Lung (tissue), 12 donors: ENCODE results near the gene FAM241B. TPM values are rescaled to one million over a fixed set of nuclear protein-coding genes. Genes with fewer than 3 reads are reported as not detected.

Experiments used
- ATAC-seq: fragments of 200-7000 bp; cut with Tn5 transposase; one replicate; pipeline ENCODE4 v1.9.1; 2020; ENCODE audit warnings: moderate number of reproducible peaks; ENCODE audit not compliant: insufficient read depth, low FRiP score
- DNase-seq, 3 donors: peaks; one replicate each; pipeline ENCODE4 v3.0.0-alpha.2; 2013 to 2017
- H3K27ac ChIP-seq, 2 donors: one replicate each; pipeline ENCODE4 v1.5.1; 2013; ENCODE audit warnings: mild to moderate bottlenecking in 2 of 2, moderate library complexity in 2 of 2, control low read depth in 1 of 2, inconsistent platforms in 1 of 2, low read depth in 1 of 2, low read length in 1 of 2
- H3K27me3 ChIP-seq, 3 donors: one replicate each; pipeline ENCODE4 v1.5.1; 2013; ENCODE audit warnings: low read length in 2 of 3; ENCODE audit not compliant: control insufficient read depth in 3 of 3, insufficient read depth in 3 of 3
- H3K36me3 ChIP-seq, 4 donors: one replicate each; pipeline ENCODE4 v1.5.1; 2013; ENCODE audit warnings: low read length in 4 of 4, mild to moderate bottlenecking in 1 of 4, moderate library complexity in 1 of 4; ENCODE audit not compliant: control insufficient read depth in 4 of 4, insufficient read depth in 4 of 4
- H3K4me1 ChIP-seq, 5 donors: one replicate each; pipeline ENCODE4 v1.5.1; 2013; ENCODE audit warnings: low read length in 5 of 5, mild to moderate bottlenecking in 2 of 5, moderate library complexity in 1 of 5; ENCODE audit not compliant: control insufficient read depth in 5 of 5, insufficient read depth in 5 of 5
- H3K4me3 ChIP-seq: one replicate; pipeline ENCODE4 v1.5.1; 2013; ENCODE audit warnings: mild to moderate bottlenecking, control low read depth, moderate library complexity
- H3K9ac ChIP-seq, 2 donors: one replicate each; pipeline ENCODE4 v1.5.1; 2013; ENCODE audit warnings: low read length in 2 of 2, control low read depth in 1 of 2; ENCODE audit not compliant: insufficient read depth in 1 of 2
- H3K9me3 ChIP-seq, 4 donors: one replicate each; pipeline ENCODE4 v1.5.1; 2013; ENCODE audit warnings: low read length in 3 of 4, mild to moderate bottlenecking in 1 of 4, moderate library complexity in 1 of 4; ENCODE audit not compliant: control insufficient read depth in 4 of 4, insufficient read depth in 3 of 4
- WGBS, 2 donors: extraction: QIAGEN DNeasy Blood & Tissue Kit; methylation state at CpG; one replicate each; pipeline ENCODE4 v1.1.7; 2013; 5-methylcytosine and 5-hydroxymethylcytosine counted together
- polyA plus RNA-seq, 2 donors: library from polyadenylated mRNA; stranded (reverse); fragments of 200-250 nt; gene quantifications; one replicate each; pipeline ENCODE4 v1.2.1, GENCODE V29; 2013
- total RNA-seq, 2 donors: library from RNA; depleted of rRNA in 1 of 2; stranded (reverse); fragments of >200 nt in 1 of 2; gene quantifications; one replicate each; pipeline ENCODE4 v1.2.1, GENCODE V29; 2014 to 2021
- TF ChIP-seq, protein P1 (sequence below): IDR thresholded peaks from 2 replicates; pipeline ENCODE4 v1.5.1; 2012; ENCODE audit warnings: mild to moderate bottlenecking; ENCODE audit errors: control extremely low read depth, extremely low read depth
- donor health status: control.
- donor health status: control.
- donor health status: Bipolar disorder and iron deficiency.
- donor health status: healthy.
- donor health status: DM: yes; HTN: yes; CAD: no.

Gene FAM241B
- total and polyA plus RNA-seq, 4 donors: 1.5 to 12.2 (median 8.4) TPM

DNA sequence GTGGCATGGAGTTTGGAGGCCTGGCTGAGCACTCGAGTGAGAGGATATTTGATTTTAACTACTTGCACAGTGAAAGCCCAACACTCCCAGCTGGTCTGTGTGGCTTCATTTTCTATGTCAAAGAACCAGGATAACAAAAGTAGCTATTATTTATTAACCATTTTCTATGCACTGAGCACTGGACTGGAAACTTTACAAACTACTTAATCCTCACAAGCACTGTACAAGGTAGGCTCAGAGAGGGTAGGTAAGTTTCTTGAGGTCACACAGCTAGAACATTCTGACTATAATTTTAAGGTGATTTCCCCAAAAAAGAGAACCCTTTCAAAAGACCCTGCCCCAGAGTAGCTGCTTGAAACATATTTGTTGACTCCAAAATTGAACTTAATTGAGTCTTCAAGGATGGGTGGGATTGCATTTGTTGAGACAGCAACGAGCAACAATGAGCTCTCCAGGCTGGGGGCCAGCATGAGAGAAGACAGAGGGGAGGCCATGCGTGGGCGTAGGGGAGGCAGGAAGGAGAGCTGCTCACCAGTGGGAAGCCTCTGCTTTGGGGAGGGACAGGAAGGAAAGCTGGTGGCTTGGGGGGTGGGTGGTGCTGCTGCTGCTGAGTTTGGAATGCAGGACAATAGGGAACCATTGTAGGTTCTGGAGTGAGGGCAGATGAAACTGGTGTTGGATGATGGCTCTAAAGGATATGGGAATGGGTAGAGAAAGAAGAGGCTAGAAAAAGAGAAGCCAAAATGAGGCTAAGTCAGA is 31.5 kb downstream of the FAM241B start:
- H3K9ac ChIP-seq: no peak overlapping the region
- no peak for DNase-seq
- H3K4me3 ChIP-seq: no peak overlapping the region
- H3K27me3 ChIP-seq: no peaks in the 10 kb centered on the region
- WGBS, 2 donors: 65 to 66% methylated on average over 4 of the region's 4 CpGs
- no peak overlapping the region for H3K27ac ChIP-seq
- H3K9me3 ChIP-seq: no peaks in the 10 kb centered on the region
- TF ChIP-seq, protein P1, sequence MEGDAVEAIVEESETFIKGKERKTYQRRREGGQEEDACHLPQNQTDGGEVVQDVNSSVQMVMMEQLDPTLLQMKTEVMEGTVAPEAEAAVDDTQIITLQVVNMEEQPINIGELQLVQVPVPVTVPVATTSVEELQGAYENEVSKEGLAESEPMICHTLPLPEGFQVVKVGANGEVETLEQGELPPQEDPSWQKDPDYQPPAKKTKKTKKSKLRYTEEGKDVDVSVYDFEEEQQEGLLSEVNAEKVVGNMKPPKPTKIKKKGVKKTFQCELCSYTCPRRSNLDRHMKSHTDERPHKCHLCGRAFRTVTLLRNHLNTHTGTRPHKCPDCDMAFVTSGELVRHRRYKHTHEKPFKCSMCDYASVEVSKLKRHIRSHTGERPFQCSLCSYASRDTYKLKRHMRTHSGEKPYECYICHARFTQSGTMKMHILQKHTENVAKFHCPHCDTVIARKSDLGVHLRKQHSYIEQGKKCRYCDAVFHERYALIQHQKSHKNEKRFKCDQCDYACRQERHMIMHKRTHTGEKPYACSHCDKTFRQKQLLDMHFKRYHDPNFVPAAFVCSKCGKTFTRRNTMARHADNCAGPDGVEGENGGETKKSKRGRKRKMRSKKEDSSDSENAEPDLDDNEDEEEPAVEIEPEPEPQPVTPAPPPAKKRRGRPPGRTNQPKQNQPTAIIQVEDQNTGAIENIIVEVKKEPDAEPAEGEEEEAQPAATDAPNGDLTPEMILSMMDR: no peak
- H3K4me1 ChIP-seq: no peaks in the 10 kb centered on the region
- no peaks in the 10 kb centered on the region for H3K36me3 ChIP-seq
- ATAC-seq: no peak

DNA sequence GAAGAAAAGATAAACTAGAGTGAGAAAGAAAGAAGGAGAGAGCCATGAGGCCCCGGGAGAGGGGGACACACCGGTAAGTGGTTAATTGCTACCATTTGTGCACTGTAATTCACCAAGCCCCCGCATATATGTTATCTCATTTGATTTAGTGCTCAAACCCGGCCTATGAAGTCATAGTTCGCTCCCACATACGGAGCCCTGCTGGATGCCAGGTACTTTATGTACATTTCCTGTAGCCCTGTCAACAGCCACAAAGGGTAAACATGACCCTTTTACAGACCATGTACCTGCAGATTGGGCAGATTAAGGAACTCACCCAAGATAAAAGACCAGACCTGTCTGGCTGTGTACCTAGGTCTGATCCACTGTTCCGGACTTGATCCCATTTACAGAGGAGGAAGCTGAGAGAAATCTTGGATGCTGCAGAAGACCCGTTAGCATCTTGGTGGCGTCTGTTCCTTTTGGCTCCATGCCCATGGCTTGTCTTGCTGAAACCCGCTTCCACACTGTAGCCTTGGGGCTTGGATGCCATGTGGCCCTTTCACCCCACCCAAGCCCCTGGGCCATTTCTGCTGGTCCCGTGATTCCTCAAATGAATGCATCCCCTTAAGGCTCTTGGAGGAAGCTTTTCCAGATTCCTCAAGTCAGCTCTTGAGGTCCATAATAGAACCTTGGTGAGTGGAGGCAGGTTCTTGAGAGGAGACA is 32.3 kb downstream of the FAM241B start:
- Histone ChIP-seq H3K9ac (no peak overlapping the region), H3K9me3 (no peaks in the 10 kb centered on the region), H3K4me3 (no peak overlapping the region), H3K4me1 (no peaks in the 10 kb centered on the region), H3K27me3 (peaks cover 0 to 1% (median 0%) of the 10 kb centered on the region in 3 donors), H3K27ac (no peak overlapping the region), H3K36me3 (no peaks in the 10 kb centered on the region)
- ATAC-seq (no peak), DNase-seq (no peak)
- 77 to 80% methylated on average over 11 of the region's 11 CpGs for WGBS, 2 donors
- TF ChIP-seq, protein P1: no peak

DNA sequence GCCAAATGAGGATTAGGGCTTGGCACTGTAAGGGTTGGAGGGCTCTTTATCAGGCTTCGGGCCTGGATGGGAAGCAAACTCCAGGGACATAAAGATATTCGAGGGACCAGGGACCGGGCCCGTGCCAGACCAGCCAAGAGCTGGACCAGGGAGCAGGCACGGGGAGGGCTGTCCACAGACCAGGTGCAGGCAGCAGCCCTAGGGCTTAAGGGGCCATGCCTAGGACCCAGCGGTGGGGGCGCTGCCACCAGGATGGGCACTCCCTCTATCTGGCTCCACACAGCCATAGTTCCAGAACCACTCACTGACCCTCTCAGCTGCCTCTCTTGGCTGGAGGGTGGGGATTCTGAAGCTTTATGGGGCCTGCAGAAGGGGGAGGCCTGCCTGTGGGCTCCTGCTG is 32.9 kb downstream of the FAM241B start:
- ATAC-seq (no peak), DNase-seq (no peak)
- Histone ChIP-seq H3K4me3 (no peak overlapping the region), H3K4me1 (no peaks in the 10 kb centered on the region), H3K9ac (no peak overlapping the region), H3K9me3 (no peaks in the 10 kb centered on the region), H3K36me3 (no peaks in the 10 kb centered on the region), H3K27me3 (peaks cover 0 to 4% (median 0%) of the 10 kb centered on the region in 3 donors), H3K27ac (no peak overlapping the region)
- 94 to 95% methylated on average over 7 of the region's 7 CpGs for WGBS, 2 donors
- TF ChIP-seq, protein P1: no peak
